Measurements from ENCODE around the gene CALU.

DNA sequence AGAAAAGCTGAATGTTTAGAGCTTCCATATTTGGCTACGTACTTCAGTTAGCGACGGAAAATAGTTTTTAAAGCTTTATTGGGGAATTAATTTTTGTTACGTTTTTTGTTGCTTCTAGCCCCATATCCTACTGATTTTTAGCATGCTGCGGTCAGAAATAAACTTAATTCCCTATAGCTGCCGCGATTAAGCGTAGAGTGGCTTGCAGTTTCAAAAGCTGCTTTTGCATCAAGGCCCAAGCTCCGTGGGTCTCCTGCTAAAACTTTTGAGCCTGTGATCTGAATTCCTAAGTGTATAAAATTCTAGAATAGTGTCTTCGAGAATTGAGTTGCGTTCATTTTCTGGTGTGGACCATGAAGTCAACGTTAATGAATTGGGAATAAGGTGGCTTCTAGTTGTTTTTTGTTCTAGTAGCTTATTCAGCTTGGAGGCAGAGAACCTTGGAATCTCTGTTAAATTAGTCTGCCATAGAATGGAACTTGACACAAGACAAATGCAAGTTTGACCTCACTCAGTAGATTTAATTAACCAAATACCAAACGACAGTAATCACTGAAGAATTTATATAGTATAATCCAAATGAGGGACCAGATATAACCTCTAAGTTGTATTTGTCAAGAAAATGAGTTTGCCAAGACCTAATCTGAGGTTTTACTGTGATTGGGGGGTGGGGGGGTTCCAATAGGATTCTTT lies 977 bp downstream of the CALU start:
- TF ChIP-seq CTCF (IDR thresholded peaks at IDR 0.05; ENCODE audit: low read depth, low read length) (no peak), POLR2A (IDR thresholded peaks at IDR 0.05; ENCODE audit: extremely low read depth, insufficient read length) (no peak)
- TF ChIP-seq, protein P1, sequence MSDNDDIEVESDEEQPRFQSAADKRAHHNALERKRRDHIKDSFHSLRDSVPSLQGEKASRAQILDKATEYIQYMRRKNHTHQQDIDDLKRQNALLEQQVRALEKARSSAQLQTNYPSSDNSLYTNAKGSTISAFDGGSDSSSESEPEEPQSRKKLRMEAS (IDR thresholded peaks at IDR 0.05; ENCODE audit: low read depth, low read length), result no peak
